Stimulated activated CD4-positive, alpha-beta T cell treated with anti-CD3 and anti-CD28 coated beads, Interleukin-1b, Interleukin-23, amount 100 ng/mL, for 24 hours (primary cell): ENCODE data around the gene ADAM8.

Source experiments
- DNase-seq, 4 experiments: peaks; one replicate each; pipeline ENCODE4 v3.0.0-alpha.2; 2020; ENCODE audit warnings: low read depth in 4 of 4, low spot score in 1 of 4

The ADAM8 gene

DNA sequence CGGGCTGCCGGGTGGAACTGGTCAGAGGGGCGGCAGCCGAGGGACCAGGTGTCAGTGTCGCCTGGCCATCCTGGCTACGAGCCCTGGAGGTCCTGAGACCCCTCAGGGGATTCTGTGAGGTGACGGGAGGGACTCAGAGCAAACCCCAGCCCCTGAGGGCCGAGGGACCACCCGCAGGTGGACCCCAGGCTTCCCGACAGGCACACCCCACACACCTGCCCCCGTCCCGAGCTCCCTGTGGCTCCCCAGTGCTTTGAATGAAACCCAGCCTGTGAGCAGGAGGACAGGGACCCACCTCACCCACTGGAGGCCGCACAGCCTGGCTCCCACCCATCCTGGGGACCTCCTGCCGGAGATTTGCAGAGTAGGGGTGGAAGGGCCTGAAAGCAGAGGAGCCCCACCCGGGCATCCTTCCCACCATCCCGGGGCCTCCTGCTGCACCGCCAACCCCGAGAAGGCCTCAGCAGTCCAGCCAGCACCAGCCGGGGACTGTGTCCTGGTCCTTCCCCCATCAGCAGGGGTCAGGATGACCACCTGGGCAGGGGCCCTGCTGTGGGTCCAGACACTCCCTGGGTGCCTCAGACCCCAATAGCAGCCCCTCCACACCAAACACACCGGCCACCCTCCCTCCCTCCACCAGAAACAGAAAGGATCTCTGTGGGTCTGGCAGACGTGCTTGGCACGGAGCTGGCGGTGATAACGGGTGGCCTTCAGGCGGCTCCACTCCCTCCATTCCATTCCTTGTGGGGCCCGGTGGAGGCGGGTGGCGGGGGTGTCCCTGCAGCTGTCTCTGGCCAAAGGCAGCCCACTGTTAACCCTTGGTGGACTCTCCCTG is 25.1 kb downstream of the ADAM8 start:
- no peak for DNase-seq

DNA sequence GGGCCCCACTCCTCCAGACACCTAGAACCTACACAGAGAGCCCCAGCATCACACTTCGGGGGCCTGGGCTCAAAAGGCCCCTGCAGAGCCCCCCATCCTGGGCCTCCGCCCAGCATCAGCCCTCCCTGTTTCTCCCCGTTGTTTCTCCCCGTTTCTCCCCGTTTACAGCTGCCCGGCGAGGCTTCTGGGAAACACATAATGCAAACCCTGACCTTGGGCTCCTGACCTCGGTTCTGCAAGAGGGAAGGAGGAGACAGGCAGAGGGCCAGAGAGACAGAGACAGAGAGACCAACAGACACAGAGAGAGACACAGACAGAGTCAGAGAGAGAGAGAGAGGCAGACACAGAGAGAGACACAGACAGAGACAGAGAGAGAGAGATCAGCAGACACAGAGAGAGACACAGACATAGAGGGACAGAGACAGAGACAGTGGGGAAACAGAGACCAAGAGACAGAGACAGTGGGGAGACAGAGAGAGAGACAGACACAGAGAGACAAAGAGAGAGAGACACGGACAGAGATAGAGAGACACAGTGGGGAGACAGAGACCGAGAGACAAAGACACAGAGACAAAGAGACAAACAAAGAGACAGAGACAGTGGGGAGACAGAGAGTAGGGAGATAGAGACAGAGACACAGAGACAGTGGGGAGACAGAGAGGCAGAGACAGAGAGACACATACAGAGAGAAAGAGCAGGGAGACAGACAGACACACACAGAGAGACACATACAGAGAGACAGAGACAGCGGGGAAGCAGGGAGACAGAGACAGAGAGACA is 26.5 kb downstream of the ADAM8 start:
- DNase-seq, result no peak

DNA sequence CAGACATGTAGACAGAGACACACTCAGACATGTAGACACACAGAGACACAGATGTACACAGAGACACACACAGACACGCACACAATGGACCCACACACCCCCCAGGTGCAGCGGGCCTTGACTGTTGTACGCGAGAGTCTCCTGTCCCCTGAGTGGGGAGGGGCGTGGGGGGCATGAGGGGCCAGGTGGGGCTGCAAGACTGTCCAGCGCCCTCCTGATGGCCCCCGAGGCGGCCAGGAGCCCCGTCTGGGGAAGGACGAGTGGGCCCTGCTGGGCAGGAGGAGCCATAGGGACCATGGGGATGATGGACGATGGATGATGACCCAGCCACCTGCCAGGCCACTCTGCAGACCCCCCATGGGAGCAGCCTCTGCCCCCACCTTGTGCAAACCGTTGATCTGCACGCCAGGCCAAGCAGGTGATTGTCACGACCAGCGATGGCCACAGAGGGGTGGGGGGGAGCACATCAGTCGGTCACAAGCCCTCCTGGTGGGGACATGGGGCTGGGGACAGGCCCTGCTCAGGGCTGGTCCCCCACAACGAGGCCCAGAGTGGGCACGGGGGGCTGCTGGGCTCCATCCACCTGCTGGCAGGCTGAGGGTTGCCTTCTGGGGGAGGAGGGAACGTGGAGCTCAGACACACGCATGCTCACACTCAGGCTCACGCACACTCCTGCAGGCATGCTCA is 27.4 kb downstream of the ADAM8 start:
- DNase-seq, result no peak

DNA sequence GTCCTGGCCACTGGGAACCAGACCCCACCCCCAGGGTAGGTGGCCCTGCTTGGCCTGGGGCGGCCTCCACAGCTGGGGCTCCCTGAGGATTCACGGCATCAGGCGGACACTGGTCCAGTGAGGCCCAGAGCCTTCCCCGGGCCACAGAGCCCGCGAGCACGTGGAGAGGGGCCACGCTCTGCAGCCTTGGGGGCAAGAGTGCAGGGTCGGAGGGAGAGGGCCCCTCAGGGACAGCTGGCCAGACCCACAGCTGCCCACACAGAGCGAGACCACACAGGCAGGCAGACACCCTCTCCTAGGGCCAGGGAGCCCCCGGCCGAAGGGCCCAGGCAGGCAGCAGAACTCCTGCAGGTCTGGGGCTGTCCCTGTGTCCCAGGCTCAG is 28.3 kb downstream of the ADAM8 start:
- no peak for DNase-seq

DNA sequence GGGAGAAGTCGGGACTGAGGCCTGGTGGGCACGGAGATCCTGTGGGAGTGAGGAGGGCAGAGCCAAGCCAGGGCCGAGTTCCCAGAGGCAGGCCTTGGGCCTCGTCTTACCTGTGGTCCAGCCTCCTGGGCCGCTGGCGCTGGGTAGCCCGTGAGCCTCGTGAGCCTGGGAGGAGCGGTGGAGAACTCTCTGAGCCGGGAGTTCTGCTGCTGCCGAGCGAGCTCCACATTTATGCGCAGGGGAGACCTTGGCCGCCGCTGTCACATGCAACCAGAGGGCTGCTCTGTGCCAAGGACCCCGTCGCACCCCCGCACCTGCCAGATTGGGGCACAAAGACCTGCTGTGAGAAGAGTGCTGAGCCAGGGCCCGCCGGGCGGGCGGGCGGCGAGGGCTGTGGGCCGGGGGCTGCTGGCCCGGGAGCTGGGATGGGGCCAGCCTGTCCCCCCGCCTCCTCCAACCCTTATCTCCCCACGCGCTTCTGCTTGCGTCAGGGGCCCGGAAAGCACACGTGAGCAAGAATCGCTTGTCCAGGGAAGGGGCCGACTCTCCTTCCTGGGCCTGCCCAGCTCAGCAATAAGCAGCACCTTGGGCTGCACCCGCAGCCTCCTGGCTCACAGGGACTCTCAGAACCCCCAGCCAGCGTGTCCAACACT is 28.9 kb downstream of the ADAM8 start:
- no peak for DNase-seq

DNA sequence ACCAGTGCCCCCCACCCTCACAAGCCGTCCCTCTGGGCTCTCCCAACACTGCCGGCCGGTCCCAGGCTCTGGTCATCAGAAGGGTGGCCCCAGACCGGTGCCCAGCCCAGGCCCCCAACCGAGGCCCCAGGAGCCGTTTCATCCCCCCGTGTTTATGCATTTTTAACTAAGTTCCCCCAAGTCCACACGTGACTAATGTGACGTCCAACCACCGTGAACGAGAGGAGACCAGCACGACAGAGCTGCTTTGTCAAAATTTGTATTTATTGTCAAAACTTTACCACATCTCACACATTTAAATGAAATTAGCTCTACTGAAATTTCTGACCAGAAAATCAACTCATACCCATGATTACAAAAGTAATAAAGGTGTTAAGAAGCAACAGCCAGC is 30.4 kb downstream of the ADAM8 start:
- DNase-seq, result no peak

DNA sequence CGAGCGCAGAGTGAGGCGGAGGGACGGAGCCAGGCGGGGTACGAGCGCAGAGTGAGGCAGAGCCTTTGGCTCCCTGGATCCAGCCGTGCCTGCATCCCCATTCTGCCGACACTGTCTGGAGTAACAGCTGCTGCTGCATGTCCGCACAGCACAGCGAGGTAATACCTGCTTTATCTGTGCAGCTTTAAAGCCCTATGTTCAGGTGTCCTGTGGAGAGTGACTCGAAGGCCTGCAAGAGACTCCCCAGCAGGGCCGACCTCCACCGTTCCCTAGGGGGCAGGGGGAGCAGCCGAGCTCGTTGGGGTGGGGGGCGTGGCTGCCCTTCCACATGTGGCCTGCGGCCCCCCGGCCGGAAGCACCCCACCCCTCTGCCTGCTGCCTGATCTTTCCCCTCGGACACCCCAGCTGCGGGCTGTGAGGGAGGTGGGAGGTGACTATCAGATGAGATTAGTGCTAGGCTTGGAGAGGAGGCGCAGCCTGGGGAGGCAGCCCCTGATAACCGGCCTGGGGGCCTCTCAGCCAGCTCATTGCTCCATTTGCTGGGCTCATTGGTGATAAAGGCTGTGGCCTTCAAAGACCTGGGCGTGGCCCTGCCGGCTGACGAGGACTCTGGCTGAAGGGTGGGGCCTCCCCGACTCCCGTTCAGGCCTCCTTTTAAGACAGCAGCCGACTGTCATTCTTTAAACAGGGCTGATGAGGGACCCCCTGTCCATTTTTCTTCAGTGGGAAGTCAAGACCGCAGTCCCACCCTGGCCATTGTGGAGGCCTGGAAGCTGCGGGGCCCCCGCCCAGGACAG is 31.0 kb downstream of the ADAM8 start:
- DNase-seq, result no peak

DNA sequence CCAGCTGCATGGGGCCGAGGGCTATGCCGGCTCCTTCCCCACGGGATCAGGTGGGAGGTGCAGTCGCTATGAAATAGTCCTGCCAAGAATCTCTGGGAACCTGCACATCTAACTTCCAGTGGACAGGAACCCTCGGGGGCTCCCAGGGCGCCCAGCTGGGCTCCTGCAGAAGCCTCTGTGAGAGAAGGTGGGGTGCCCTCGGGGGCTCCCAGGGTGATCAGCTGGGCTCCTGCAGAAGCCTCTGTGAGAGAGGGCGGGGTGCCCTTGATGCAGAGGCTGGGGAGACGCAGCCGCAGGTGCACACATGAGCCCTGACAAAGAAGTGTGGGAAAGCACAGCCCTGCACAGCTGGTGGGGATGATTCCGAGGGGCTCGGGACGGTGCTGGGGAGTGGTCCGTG is 33.1 kb downstream of the ADAM8 start:
- DNase-seq, result no peak

DNA sequence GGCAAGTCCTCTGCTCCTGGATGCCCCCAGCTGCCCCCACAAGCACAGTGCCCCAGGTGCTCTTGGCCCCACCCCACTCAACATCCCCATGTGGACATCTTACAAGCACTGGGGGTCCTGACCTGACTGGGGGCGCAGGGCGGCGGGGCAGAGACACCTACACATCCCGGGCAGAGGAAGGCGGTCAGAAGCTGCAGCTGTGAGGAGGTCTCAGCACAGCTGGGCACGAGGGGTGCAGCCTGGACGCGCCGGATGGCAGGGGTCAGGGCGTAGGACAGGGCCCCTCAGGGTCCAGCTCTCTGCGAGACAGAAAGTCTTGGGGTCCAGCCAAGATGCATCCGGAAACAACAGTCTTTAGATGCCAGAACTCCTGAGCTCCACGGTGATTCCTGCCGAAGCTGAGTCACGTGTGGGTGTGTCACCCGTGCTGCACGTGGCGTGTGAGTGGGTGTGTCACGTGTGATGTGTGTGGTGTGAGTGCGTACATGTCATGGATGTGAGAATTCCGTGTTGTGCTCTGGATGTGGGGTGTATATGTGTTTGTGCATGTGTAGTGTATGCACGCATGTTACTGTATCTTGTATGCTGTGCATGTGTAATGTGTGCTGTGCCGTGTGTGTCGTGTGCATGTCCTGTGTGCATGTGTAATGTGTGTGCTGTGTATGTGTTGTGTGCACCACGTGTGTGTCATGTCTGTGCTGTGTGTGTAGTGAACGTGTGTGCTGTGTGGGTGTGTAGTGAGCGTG is 33.9 kb downstream of the ADAM8 start:
- no peak for DNase-seq

DNA sequence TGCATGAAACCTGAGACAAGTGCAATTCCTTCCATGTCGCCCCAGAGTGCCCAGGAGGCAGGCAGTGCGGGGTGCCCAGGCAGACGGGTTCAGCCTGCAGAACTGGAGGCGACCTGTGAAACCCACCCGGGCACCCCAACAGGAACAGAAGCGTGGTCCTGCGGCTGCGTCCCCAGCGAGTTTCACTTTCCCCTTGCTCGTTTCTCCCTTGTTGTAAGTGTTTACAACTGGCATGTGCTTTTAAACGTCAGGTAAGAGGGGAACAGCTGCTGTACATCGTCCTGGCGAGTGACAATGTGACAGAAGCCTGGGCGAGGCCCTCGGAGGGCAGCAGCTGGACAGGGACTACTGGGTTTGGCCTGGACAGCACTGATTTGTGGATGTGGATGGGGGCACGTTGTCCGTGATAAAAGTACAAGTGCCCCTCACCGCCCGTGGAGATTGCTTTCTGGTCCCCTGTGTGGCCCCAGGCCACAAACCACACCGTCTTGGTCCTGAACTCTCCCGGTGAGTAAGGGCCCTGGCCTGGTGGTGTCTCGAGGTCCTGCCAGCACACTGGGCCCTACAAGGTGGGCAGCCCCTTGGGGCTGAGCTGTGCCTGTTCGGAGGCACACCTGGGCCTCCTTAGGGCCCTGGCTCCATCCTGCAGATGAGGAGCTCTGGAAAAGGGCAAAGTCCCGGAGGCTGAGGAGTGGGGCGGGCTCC is 35.0 kb downstream of the ADAM8 start:
- DNase-seq, result no peak

DNA sequence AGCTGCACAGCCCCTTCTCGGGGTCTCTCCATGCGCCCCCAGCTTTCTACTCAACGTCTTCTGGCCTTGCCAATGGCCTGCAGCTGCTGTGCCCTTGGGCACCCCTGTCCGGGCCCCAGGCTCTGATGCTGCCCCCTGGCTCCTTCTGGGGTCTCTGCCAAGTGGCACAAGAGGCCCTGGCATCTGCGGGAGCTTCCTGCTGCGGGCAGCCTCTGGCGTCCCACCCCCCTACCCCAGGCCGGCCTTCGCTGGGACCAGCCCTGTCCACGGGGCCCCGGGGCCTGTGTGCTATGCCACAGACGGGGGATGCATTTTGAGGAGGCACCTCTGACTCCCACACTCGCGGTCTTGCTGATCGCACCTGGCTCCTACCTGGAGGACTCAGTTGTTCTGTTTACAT is 36.7 kb downstream of the ADAM8 start:
- DNase-seq, result no peak

DNA sequence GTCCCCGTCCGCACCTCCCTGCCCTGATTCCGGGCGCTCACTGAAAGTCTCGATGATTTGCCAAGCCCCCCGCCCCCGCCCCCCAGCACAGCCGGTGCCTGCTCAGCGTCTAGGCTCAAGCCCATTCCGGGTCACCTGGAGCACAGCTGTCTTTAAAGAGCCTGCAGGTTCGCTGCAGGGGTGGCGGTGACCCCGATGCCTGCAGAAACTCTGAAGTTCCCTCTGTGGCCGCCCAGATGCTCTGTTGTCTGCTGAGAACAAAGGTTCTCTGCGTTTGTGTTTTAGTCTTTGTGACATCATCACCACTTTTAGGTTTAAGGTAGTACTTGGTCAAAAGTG is 38.2 kb downstream of the ADAM8 start:
- DNase-seq, result no peak

DNA sequence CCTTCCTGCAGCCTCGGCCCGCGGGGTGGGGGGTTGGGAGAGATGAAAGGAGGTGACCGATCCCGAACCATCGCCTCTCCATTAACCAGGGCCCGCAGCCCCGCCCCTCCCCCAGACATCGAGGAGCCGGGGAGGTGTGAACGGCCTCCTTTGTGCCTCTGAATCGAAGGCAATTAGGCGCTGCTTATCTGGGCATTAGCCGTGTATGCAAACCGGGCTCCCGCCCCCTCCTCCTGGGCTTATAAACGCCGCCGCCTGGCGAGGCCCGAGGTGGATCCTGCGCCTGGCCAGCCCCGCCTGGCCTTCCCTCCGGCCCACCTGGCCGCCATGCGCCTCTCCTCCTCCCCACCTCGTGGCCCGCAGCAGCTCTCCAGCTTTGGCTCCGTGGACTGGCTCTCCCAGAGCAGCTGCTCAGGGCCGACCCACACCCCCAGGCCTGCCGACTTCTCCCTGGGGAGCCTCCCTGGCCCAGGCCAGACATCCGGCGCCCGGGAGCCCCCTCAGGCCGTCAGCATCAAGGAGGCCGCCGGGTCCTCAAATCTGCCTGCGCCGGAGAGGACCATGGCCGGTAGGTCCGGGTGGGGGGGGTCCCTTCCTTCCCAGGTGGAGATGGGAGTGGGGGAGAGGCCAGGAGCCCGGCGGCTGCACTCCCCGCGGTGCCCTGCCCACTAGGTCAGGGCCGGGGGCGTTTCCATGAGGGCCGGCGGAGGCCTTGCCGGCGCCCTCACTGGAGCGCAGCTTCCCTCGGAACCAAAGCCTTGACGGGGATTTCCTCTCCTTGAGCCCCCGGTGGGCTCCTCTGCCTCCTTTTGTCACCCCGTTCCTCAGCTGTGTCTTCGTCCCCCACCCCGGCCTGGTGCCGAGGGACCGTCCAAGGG is 38.8 kb downstream of the ADAM8 start, which contains the start of gene VENTX:
Gene VENTX, plus strand, starts transcription at position 268 of the 878 bp plus-strand sequence. Its CDS starts 60 bp downstream, at position 328.
- no peak for DNase-seq

DNA sequence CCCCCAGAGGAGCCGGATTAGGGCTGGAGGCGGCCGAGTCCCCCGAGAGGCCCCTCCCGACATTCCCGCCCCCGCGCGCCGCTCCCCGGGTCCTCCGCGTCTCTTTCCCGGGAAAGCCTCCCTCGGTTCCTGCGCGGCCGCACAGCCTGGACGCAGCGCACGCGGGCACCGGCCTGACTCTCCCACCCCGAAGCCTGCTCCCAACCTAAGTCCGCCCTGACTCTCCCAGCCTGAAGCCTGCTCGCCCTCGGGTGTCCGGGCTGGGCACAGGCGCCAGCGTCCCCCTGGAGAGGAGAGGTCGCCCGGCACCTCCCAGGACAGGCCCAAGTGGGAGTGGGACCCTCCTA is 39.5 kb downstream of the ADAM8 start:
- no peak for DNase-seq

DNA sequence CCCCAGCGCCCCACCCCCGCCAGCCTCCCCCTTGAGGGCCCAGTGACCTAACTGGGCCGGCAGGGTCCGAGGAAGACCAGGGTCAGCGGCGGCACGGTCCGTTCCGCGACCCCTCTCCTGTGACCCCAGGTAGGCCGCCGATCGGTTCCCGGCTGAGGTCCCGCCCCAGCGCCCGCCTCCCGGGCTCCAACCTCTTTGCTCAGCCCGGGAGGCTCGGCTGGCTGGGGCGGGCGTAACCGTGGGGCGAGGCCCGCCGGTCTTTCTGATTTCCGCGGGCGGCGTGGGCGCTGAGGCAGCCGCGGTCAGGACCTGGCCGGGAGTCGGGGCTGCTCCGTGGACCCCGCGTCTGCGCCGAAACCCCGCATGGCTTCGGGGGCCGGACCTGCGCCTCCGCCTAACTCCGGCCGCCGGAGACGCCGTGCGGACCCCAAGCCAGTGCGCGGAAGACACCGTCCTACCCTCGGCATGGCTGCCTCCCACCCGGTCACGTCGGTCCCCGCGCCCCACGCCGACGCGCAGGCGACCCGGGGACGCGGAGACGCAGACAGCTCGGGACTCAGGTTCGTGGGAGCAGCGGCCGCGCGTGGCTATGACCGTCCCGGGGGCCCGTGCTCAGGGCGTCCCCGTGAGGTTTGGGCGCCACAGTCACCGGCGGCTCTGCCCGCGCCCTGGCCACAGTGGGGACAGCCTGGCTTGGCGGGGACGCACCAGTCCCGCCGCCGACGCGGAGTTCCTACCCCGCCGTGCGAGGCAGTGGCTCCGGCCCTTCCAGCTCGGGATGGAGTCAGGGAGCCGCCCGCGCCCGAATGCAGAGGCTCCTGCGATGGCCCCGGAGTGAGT is 40.0 kb downstream of the ADAM8 start:
- no peak for DNase-seq

DNA sequence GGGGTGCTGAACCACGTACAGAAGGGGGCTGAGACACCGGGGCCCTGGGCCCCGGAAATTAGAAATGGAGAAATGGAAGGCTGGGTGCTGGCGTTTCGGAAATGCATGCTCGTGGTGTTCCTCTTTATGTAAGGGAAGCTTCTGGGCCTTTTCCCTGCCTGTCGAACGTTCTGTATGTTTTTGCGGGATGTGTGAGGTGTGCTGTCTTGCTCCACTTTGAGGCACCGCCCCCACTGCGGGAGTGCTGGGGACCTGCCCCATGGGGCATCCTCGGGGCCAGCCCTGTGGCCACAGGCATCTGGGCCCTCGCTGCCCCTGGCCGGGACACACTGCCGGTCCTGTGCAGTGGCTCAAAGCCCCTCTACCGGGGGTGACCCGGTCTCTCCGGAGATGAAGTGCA is 40.7 kb downstream of the ADAM8 start:
- DNase-seq, result no peak

DNA sequence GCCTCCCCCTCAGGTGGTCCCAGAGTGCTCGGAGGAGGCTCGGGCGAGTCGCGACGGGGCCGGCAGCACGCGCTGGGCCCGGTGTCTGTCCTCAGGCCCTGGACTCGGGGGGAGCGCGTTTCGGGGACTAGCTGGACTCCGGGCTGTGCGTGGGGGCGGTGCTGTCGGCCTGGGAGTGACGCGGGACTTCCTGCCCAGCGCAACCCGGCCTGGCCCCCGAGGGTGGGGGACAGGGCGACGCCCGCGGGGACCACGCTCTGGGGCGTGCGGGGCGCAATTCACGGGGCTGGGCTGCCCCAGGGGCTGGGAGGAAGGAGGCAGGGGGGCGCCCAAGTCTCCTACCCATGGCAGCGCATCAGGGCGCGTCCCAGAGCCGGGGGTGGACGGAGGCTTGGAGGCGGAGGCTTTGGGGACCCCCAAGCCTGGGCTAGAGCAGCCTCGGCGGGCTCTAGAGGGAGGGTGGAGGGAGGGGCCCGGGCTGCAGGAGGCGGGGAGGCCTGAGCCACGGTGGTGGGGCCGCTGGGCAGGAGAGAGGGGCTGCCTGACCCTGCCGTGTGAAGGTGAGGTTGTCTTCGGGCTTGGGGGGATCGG is 41.3 kb downstream of the ADAM8 start:
- no peak for DNase-seq
